ENCODE results near the gene COG3.

The COG3 gene

GRCh38 chr13:45554604-45555109 is 89.9 kb downstream of the COG3 start:
- no peak for DNase-seq

GRCh38 chr13:45564133-45564776 is 99.5 kb downstream of the COG3 start:
- DNase-seq = peak; percentile 53

- DNase-seq = no peak
These were observed 100.6 kb downstream of the COG3 start for GRCh38 chr13:45565331-45565730.

GRCh38 chr13:45575146-45575829 is 110.5 kb downstream of the COG3 start:
- no peak for DNase-seq

GRCh38 chr13:45575830-45576180 is 111.1 kb downstream of the COG3 start:
- no peak for DNase-seq

GRCh38 chr13:45576466-45576865 is 111.7 kb downstream of the COG3 start:
- DNase-seq = no peak

- no peak for DNase-seq
These were observed 117.8 kb downstream of the COG3 start for GRCh38 chr13:45582408-45583076.

GRCh38 chr13:45584816-45585215 is 120.1 kb downstream of the COG3 start:
- no peak for DNase-seq
